ELF-1 (cell line): Measurements from ENCODE around the gene ALPL.

ENCODE experiments used
- DNase-seq: peaks from one replicate; pipeline ENCODE4 v3.0.0-alpha.2; 2016; ENCODE audit warnings: low read depth, low spot score

ALPL gene

GRCh38 chr1:21576031-21576797 lies 67.0 kb downstream of the ALPL start:
- no peak for DNase-seq

DNA sequence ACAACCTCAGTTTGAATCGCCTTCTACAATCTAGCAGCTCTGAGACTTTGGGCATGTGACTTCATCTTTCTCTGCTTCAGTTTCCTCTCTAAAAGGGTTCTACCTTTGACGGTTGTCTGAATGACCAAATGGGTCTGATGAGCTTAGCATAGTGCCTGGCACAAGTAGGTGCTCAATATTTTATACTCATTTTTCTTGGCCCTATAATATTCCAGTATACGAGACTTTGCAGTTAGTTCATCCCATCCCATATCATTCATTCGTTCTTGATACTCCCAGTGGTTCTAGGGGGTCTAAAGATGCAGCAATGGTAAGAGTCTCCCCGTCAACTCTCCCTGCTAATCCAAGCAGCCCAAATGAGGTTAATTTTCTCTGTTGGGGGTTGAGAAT lies 67.6 kb downstream of the ALPL start:
- DNase-seq = no peak

DNA sequence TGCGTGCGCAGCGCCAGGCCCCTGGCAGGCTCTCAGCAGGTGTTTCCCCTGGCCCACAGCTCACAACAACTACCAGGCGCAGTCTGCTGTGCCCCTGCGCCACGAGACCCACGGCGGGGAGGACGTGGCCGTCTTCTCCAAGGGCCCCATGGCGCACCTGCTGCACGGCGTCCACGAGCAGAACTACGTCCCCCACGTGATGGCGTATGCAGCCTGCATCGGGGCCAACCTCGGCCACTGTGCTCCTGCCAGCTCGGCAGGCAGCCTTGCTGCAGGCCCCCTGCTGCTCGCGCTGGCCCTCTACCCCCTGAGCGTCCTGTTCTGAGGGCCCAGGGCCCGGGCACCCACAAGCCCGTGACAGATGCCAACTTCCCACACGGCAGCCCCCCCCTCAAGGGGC lies 68.1 kb downstream of the ALPL start:
- no peak for DNase-seq

DNA sequence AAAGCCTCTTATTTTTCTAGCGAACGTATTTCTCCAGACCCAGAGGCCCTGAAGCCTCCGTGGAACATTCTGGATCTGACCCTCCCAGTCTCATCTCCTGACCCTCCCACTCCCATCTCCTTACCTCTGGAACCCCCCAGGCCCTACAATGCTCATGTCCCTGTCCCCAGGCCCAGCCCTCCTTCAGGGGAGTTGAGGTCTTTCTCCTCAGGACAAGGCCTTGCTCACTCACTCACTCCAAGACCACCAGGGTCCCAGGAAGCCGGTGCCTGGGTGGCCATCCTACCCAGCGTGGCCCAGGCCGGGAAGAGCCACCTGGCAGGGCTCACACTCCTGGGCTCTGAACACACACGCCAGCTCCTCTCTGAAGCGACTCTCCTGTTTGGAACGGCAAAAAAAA lies 68.7 kb downstream of the ALPL start:
- no peak for DNase-seq

GRCh38 chr1:21579791-21580190 lies 70.6 kb downstream of the ALPL start:
- DNase-seq = no peak

GRCh38 chr1:21584096-21584495 lies 74.9 kb downstream of the ALPL start:
- no peak for DNase-seq

DNA sequence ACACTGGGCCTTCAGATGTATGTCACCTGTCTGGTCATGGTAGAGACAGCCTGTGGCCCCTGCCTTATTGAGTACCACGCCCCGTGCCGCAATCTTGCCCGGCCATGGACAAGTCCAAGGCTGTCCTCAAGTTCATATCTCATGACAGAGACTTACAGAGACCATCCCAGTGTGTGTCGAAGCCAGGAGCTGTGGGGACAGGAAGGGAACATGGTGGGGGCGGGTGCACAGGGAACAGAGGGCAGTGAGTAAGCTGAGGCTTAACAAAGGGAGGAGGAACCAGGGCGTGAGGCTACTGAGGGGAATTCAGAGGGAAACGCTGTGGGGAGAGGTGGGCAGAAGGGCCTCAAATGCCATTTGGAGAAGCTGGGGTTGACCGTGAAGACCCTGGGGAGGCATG lies 75.8 kb downstream of the ALPL start:
- no peak for DNase-seq

- peak; percentile 49 for DNase-seq
Observed at GRCh38 chr1:21586222-21586621, 77.0 kb downstream of the ALPL start.

- DNase-seq = peak; percentile 69
Observed at GRCh38 chr1:21586846-21587601, 77.8 kb downstream of the ALPL start.

GRCh38 chr1:21587602-21587953 lies 78.4 kb downstream of the ALPL start:
- no peak for DNase-seq

GRCh38 chr1:21589618-21590017 lies 80.4 kb downstream of the ALPL start:
- DNase-seq = no peak

DNA sequence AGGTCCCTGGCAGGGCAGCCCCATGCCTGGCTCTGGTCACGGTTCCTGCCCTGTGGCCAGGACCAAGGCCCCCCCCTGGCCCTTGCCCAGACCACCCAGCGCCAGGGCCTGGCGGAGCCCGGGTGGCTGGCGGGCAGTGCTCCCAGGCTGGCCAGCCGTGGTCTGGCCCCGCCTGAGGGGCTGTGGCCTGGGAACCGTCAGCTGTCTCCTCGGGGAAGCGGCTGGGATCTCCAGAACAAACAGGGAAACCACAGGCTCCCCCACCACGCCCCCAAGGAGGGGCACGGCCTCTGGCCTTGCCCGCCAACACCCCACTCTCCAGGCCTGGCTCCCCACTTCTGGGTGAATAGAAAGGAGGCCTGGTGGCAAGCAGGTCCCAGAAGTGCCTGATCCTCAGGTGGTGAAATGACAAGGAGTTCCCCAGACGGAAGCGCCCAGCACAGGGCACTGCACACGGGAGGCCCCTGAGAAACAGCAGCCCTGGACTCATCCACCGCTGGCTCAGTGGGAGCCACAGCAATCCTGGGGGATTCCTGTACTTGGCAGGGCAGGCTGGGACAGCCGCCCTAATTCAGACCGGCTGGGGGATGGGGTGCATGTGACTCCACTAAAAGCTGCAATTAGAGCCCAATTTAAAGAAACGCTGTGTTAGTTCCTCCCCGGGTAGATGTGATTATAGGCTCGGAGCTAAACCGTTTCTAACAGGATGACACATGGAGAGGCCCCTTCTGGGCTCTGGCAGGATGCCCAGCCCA lies 81.1 kb downstream of the ALPL start:
- DNase-seq = peak; percentile 54

DNA sequence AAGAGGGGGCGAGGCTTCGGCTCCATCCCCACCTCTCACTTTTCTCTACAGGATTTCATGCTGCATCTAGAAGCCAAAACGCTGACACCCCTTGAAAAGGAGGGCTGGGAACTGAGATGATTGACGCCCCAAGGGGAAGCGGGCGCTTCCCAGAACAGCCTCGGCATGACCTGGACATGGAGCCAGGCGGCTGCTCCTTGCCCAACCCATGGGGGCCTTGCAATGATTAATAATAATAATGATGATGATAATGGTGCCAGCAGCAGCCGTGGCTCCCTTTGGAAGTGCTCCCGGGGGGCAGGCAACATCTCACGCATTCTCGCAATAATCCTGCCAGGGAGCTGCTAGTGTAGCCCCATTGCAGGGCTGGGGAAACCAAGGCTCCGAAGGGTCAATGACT lies 81.7 kb downstream of the ALPL start:
- no peak for DNase-seq

GRCh38 chr1:21592086-21592865 lies 83.1 kb downstream of the ALPL start:
- no peak for DNase-seq

DNA sequence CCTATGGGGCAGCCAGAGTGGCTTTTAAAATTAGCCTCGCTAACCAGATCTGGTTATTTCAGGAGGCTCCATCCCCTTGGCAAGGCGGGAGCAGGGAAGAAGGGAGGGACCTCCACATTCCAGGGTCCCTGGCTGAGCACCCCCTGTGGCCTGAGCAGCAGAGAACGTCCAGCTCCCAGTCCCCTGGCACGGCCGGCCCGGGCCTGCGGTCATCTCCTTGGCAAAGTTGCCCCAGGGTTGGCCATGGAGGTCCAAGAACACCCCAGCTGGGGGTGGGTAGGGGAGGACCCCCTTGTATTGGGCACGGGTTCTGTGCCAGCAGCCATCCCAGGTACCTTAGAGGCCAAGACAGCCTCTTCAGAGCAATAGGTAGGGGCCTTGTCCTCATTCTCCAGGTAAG lies 84.0 kb downstream of the ALPL start:
- no peak for DNase-seq

- DNase-seq = peak; percentile 24
Observed at GRCh38 chr1:21594501-21594900, 85.3 kb downstream of the ALPL start.

DNA sequence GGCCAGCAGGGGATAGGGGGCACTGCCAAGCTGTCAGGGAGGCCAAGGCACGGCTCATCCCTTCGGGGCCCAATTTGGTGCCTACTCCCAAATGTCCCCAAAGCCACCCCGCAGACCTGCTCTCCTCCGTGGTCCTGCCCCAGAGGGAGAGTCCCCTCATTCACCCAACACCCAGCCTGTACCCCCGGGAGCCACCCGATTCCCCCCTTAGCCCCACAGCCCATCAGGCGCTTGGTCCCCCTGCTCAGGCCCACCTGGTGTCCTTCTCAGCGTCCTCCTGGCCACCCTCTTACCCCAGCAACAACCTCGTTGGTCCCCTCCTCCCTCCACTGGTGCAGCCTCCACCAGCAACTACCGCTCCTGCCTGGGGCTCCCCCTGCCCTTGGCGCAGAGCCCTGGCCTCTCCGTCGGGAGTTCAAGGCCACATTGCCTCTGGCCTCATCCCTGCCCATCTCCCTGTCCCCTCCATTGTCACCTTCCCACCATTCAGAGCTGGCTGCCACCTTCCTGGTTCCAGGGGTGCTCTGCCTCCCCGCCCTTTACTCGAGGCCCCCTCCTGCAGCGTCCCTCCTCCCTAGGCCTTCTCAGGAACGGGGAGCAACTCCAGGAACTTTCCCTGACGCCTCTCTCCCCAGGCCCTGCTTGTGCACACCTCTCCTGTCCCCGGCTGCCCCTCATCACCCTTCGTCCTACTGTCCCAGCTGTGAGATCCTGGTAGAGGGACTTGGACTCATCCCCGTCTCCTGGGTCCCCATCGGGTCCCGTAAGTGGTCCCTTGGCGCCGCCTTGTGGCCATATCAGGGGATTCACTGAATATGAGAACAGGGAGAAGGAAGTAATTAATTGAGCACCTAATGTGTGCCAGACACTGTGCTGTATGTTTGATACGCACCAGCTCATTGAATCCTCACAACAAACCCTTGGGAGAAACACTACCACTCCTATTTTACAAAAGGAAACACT lies 86.0 kb downstream of the ALPL start:
- peak; percentile 72 for DNase-seq

DNA sequence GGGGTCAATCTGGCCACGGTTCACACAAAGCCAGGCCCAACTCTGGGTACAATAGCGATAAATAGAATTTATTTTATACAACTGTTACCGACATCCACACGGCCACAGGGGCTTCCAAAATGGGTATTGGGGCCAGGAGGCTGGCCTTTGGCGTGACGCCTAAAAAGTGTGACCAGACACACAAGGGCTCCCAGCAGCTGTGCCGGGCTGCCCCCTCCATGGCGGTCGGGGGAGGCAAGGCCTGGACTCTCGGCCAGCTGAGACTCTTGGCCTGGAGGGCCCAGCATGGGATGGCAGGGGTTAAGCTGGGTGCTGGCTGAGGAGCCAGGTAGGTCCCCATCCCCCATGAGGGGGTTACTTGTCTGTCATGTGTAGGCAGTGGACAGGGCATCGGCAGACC lies 87.0 kb downstream of the ALPL start:
- no peak for DNase-seq

- DNase-seq = no peak
Observed at GRCh38 chr1:21596628-21597027, 87.4 kb downstream of the ALPL start.

GRCh38 chr1:21597753-21598152 lies 88.5 kb downstream of the ALPL start:
- DNase-seq = no peak

DNA sequence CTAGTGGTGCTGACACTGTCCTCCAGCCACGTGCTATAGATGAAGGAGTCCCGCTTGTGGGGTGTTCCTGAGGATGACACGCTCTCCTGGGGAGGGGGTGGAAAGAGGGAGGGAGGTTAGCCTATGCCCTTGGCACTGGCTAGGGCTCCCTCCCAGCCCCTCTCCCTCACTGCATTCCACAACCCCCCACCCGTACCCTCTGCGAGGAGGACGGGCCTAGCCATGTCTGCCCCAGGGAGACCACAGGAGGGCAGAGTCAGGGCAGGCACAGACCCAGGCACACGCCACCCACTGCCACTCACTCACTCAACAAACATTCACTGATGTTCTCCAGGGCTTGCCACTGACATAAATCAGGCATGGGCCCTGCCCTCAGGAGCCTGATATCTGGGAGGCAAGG lies 89.2 kb downstream of the ALPL start:
- no peak for DNase-seq
